ENCODE results near the gene AGBL1.
A peak's percentile ranks its signal among the peaks of the same experiment; 100 is the strongest.

AGBL1 gene

GRCh38 chr15:86163816-86164215 lies 84.1 kb downstream of the AGBL1 start:
- DNase-seq (ENCODE audit: low read depth in 2 of 2): no peak

GRCh38 chr15:86164232-86164898 lies 84.7 kb downstream of the AGBL1 start:
- no peak for DNase-seq (ENCODE audit: low read depth in 2 of 2)

- no peak for DNase-seq (ENCODE audit: low read depth in 2 of 2)
These were observed 85.9 kb downstream of the AGBL1 start for GRCh38 chr15:86165265-86166211.

DNA sequence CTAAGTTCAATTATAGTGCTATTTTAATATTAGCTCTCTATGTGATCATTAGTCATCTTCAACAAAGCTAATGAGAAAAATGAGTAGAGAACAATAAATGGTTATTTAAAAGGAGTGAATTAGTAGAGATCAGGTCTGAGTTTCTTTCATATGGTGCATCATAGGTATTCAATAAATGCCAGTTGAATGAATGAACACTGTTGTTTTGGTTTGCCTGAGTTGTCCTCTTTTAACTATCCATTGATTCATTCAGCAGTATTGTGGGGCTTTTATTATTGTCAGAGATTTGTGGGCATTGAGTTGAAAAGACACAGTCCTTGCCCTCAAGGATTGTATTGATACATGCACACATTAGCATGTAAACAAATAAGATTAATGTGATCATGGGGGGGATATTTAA lies 88.2 kb downstream of the AGBL1 start:
- no peak for DNase-seq (ENCODE audit: low read depth in 2 of 2)

- no peak for DNase-seq (ENCODE audit: low read depth in 2 of 2)
These were observed 99.2 kb downstream of the AGBL1 start for GRCh38 chr15:86178845-86179244.

GRCh38 chr15:86183596-86184491 lies 104.2 kb downstream of the AGBL1 start:
- peak in 1 of 2 experiments; percentile 29 for DNase-seq (ENCODE audit: low read depth in 2 of 2)

DNA sequence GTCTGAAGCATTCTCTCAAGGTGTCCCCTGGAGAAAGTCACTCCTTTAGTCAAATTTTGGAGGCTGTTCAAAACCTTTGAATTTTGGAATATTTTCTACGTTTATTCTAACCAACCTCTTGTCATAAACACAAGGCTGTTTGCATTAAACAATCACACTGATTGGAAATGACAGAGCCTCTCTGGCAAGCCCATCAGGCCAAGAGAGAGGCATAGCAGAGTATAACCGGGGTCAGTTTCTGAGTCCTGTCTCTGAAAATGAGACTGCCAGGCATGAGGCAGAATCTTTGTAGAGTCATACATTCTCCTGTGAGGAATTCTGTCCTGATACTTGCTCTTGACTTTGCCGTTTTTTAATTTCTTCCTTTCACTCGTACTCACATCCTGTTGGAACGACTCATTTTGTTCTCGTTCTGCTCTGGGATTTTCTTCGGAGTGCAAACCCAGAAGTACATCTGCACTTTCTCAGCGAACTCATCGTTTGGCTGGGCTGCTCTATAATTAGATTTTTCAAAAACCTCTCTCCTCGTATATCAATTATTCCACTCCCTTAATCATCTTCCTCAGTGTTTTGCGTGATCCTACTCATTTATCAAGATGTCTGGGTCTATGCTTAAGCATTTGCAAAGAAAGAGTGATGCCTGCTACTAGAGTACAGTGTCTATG lies 114.2 kb downstream of the AGBL1 start:
- no peak for DNase-seq (ENCODE audit: low read depth in 2 of 2)

DNA sequence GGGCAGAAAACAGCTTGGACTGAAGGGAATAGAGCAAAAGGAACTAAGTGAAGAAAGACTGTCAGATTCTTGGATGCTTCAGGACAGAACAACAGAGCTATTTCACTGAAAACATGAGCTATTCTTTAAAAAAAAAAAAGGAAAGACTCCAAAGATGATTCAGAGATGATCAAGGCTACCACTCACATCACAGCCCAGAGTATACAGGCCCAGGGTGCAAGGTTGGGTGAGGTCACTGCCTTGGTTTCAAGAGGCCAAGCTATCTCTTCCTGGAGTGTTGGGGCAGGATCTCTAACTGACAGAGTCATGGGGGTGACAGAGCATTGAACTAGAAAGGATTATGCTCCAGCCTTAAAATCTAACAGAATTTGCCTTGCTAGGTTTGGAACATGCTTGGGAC lies 118.1 kb downstream of the AGBL1 start:
- DNase-seq (ENCODE audit: low read depth in 2 of 2): no peak

DNA sequence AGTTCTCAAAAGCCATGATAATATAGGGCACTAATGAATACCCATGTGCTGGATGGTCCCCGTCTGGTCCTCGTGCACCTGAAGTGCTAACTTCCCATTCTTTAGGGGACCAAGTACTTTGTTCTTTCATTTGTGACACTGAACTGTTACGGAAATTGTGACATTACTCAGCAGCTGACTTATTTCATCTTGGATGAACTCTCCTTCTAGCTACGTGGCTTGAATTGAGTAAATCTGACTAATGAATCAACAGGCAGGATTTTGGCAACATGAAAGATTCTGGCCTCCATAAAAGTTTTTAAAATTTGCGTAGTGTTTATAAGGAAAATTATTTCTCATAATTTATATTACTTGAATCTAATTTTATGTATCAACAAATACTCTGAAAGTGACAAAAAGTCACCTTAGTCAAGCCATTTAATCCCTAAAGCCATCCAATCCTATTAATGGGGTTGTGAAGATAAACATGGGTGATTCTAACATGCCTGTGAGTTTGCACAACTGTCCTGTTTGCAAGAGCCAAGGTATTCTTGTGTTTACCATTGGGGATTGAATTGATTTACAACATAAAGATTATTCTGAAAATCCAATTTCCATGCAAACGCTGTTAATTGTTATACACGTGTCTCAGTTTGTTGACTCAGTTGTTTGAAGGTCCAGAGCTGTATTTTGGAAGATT lies 119.9 kb downstream of the AGBL1 start:
- no peak for DNase-seq (ENCODE audit: low read depth in 2 of 2)

- DNase-seq (ENCODE audit: low read depth in 2 of 2): no peak
These were observed 121.8 kb downstream of the AGBL1 start for GRCh38 chr15:86201313-86202008.

DNA sequence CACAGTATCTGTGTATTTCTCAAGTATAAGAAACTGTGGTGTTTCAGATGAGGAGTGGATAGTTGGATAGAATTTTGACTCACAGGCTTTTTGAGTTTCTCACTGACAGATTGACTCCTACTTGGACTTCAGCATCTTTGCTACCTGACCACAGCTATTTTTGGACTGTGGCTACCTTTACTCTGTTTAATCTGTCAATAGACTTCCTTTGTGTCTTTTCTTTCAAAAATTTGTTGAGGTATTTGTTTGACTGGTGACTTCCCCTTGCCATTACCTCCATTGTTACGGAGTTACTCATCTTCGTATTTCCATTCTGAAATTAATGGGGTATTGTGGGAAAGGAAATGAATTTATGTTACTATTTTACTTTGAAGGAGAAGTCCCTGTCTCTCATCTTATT lies 123.8 kb downstream of the AGBL1 start:
- no peak for DNase-seq (ENCODE audit: low read depth in 2 of 2)

DNA sequence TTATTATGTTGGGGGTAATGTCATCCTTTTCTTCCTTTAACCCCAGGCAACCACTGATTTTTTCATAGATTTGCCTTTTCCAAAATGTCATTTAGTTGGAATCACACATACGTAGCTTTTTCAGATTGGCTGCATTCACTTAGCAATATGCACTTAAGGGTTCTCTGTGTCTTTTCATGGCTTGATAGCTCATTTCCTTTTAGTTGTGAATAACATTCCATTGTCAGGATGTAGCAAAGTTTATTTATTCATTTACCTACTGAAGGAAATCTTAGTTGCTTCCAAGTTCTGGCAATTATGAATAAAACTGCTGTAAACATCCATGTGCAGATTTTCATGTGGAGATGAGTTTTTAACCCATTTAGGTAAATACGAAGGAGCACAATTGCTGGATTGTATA lies 125.4 kb downstream of the AGBL1 start:
- no peak for DNase-seq (ENCODE audit: low read depth in 2 of 2)

- no peak for DNase-seq (ENCODE audit: low read depth in 2 of 2)
These were observed 133.7 kb downstream of the AGBL1 start for GRCh38 chr15:86213420-86213819.

- DNase-seq (ENCODE audit: low read depth in 2 of 2): no peak
These were observed 134.2 kb downstream of the AGBL1 start for GRCh38 chr15:86213888-86214287.

GRCh38 chr15:86221119-86221518 lies 141.4 kb downstream of the AGBL1 start:
- no peak for DNase-seq (ENCODE audit: low read depth in 2 of 2)

- DNase-seq (ENCODE audit: low read depth in 2 of 2): no peak
These were observed 149.6 kb downstream of the AGBL1 start for GRCh38 chr15:86229306-86229705.

GRCh38 chr15:86229936-86230335 lies 150.3 kb downstream of the AGBL1 start:
- DNase-seq (ENCODE audit: low read depth in 2 of 2): no peak

DNA sequence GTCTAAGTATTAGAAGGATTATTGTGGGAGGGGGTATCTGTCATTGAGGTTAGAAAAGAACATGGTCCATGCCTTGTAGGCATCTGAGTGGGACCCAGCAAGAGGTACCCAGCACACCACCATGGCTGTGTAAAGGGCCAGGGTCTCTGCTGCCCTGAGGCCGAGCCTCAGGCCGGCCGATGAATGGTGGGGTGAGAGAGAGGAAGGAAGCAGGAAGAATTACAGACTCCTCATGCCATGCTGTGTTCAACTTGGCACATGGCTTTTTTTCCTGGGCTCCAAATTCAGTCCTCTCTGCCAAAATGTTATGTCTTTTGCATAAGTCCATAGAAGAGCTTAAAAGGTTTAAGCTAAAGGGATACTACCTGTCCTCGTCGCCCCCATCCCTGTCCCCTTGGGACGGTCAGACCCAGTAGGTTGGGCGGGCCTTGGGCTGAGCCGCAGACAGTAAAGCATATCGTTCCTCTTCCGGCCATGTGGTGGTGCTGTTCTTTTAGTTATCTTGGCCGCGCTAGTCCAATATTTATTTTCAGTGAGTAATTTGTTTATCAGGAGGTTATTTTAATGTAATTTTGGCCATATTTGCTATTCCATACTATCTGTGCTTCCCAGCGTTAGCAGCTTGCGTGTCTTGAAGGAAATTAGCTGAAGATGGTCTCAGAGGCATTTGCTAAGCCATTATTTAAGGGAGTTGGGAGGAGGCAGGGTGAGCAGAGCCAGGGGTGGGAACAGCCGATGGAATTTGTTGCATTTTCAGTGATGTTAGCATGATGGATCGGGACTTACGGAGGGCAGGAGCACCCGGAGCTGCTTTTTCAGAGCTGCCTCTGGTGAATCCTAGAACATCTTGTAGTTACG lies 152.4 kb downstream of the AGBL1 start:
- DNase-seq (ENCODE audit: low read depth in 2 of 2): peak in 1 of 2 experiments; percentile 22

DNA sequence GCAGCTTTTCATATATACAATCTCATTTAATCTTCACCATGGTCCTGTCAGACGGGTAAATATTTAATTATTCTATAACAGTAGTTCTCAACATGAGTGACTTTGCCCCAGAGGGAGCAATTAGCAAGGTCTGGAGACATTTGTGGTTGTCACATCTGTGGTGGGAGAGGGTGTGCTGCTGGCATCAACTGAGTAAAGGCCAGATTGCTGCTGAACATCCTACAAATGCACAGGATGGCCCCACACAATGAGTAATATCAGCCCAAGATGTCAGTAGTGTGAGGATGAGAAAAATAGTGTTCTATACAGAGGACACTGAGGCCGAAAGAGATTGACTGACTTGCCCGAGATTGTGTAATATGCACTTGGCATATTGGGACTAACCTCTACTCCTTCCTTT lies 156.0 kb downstream of the AGBL1 start:
- no peak for DNase-seq (ENCODE audit: low read depth in 2 of 2)
